ENCODE results near the gene ASB5.

- TF ChIP-seq ZNF274 (IDR thresholded peaks at IDR 0.05; ENCODE audit: insufficient read depth, insufficient read length) (no peak), KAT2A (conservative IDR thresholded peaks at IDR 0.05; ENCODE audit: control insufficient read depth, low read depth, low read length) (no peak), POU2F2 (IDR thresholded peaks at IDR 0.05; ENCODE audit: borderline replicate concordance, low read depth, low read length) (no peak)
Observed at GRCh38 chr4:176306837-176307665, 38.0 kb upstream of the ASB5 start.
